Stimulated activated CD8-positive, alpha-beta memory T cell treated with anti-CD3 and anti-CD28 coated beads, Interleukin-2, amount 100 ng/mL, for 1 hour (primary cell): ENCODE results near the gene PAK6.

Experiments used
- DNase-seq, 2 donors: peaks; one replicate each; pipeline ENCODE4 v3.0.0-alpha.2; 2020; ENCODE audit warnings: low read depth in 2 of 2

The PAK6 gene

DNA sequence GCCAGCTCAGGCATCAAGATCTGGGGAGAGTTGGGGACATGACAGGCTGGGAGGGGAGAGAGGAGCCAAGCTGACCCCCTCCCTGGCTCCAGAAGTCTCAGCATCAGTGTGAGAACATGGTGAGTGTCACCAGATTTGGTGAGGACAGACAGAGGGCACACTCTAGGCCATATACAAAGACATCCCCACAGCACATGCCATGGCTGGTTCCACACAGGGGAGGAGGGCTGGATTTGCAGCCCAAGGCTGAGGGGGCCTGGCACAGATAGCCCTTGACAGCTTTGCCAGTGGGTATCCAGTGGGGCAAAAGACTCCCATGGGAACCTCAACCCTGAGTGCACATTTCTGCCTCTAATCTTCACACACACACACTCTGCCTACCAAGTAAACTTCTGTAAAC, 54.1 kb downstream of the PAK6 start:
- DNase-seq = no peak

DNA sequence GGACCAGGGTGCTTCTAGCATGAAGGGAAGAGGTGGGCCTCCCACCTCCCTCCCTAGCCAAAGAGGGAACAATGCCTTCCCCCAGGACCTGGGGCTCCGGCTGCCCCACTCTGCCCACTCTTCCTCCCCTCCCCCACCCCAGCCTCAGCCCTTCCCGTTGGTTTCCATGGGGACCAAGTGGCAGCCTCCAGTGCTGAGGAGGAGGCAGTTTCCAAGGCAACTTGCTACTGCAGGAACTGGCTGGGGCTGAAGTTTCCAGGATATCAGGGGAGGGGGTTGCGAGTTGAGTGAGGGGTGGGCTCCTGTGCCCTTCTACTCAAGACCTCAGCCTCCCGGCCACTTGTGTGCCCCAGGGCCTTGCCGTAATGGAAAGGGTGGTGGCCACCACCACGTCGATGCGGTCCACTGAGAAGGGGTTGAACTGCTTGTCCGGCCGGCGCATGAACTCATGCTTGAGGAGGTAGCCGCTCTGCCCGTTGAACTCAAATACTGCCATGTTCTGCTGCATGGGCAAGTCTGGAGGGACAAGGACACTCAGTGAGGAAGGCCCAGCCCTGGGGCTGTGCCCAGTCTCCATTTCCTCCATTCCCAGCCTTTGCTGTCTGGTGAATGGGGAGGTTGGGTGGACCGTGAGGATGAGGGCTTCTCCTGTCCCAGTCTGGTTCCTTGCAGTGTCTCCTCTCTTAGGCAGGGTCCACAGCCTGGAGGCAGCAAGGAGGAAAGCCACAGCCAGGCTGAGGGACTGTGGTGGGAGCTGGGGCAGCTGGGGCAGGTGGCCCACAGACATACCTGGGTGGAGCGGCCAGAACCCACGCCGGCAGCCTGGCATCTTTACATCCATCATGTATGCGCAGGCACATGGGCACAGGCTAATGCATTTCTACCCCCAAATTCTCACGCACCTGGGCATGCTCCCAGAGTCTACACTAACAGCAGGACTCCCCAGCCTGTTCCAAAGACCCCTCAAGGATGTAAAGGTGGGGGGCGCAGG, 55.3 kb downstream of the PAK6 start:
- DNase-seq = no peak

GRCh38 chr15:40295297-40295696, 56.4 kb downstream of the PAK6 start:
- no peak for DNase-seq

DNA sequence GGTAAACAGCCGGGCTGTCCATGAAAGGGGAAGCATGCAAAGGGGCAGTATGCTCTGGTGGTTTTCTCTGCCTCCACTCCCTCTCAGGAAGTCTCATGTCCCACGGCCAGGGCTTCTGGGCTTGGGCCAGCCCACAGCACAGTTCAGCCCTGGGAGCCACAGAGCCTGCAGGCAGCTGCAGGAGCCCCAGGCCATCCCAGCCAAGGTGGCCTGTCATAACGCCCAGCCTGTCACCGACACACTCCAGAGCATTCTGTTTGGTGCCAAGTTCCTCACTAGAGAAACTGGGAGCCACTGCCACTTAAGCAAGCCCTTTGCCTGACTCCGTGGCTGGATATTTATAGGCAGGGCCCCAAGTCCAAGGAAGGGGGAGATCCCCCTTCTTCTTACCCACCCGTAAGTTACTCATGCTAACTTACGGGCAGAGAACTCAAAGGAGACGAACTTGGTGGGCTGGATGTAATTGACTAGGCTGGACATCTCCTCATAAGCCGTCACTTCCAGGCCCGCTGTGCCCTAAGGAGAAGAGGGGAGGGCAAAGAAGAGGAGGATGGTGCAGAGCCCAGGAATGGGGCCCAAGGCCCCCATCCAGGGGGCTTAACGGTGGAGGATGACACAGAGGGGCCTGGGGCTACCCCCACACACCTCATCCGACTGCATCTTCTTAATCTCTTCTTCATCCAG, 57.2 kb downstream of the PAK6 start:
- no peak for DNase-seq

DNA sequence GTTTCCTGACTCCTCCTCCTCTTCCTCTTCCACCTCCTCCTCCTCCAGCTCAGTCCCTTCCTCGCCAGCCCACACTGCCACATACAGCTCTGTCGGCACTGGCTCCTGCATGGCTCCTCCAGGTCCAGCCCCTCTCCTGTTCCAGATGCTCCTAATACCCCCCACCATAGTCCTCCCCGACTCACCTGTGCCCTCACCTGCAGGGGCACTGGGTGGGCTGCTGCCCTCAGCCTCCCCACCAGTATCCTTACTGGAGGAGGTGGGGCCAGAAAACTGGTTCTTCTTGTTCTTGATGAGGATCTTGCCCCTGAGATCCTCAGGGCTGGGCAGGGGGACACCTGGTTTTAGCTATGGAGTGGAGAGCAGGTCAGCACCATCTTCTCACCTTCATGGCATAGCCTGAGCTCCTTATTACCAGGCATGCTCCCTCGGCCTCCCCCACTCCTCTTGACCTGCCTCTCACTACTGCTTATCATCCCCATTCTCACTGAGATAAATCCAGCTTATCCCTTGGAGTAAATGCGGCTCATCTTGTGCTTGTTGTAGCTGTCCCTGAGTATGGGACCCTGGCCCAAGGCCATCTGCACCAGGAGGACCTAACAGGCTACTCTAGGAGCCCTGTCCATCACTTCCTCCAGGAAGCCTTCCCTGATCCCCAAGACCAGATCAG, 57.8 kb downstream of the PAK6 start:
- no peak for DNase-seq

DNA sequence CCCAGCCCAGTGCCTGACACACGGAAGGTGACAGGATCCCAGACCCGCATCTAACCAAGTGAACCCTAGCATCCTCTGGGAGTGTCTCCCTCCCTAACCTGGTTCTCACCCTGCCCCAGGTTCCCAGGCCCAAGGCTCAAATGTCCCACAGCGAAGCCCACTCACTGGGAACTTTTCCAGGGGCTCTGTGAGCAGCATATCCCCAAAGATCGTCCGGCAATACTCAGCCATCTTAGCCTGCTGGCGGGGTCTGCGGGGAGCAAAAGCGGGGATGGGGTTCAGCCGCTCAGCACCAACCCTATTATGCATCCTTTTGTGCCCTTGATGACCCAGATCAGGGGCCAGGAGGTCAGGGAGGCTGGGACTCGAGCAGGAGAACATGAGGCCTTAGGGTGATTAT, 58.5 kb downstream of the PAK6 start:
- no peak for DNase-seq

- no peak for DNase-seq
These were observed 59.5 kb downstream of the PAK6 start for GRCh38 chr15:40298216-40298935.

GRCh38 chr15:40300367-40300766, 61.5 kb downstream of the PAK6 start:
- DNase-seq = no peak

DNA sequence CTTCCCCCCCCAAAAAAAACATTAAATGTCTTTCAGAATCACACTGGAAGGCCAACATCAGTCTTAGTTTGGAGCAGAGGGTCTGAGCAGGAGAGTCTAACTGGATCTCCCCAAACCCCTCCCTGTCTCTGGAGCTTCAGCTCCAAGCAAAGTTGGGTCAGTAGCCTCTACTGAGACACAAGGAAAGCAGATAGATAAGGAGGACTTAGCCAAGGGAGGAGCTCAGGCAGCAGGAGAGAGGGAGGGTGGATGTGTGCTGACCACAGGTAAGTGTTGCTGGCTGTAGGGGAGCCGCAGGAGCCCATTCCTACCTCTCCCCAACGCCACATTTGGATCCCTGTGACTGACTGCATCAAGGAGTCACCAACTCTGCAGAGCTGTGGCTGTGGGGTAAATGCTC, 61.9 kb downstream of the PAK6 start:
- no peak for DNase-seq

- DNase-seq = no peak
These were observed 62.8 kb downstream of the PAK6 start for GRCh38 chr15:40301467-40302179.

DNA sequence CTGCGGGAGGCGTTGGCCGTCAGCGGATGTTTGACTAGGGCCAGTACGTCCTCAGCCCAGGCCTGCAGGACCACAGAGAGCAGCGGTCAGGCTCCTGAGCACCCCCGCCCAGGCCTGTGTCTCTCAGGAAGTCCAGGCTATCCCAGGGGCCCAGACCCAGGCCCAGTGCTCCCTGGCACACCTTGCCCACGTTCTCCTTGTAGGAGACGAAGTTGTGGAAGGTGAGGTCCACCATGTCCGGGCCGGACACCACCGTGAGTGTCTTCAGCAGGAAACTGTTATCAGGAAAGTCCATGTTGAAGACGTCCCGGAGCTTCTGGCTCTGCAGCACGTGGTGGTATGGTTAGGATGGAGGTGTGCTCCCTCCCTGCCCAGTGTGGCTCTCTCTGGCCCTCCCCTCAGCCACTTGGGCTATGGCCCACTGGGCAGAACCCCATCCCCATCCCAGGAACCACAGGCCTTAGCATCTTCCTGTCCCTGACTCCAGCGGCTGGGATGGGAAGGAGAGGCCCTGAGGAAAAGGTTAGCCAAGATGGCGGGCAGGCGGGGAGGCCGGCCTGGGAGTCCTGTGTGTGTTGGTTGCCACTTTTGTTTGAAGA, 63.5 kb downstream of the PAK6 start:
- no peak for DNase-seq

DNA sequence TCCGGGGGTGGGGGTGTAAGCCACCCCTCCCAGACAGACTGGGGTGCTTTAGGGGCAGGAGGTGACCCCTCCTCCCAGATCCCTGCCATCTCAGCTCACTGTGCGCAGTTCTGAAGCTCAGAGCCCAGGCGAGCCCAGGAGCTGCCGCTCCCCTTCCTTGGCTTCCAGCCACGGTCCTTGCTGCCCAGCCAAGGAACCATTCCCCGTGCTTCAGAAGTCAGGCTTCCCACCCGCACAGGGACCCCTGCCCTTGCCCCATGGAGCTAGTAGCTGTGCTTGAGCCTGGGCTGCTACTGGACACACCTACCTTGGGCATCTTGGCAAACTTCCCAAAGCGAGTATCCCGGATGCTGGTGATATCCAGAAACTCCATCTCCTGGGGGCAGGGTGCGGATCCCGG, 64.1 kb downstream of the PAK6 start:
- no peak for DNase-seq

- no peak for DNase-seq
These were observed 64.7 kb downstream of the PAK6 start for GRCh38 chr15:40303576-40303975.

- no peak for DNase-seq
These were observed 66.4 kb downstream of the PAK6 start for GRCh38 chr15:40305281-40305680.

- DNase-seq = no peak
These were observed 67.5 kb downstream of the PAK6 start for GRCh38 chr15:40306371-40306770.

- DNase-seq = no peak
These were observed 68.0 kb downstream of the PAK6 start for GRCh38 chr15:40306908-40307307.

- DNase-seq = peak; percentile 24 to 41
These were observed 68.8 kb downstream of the PAK6 start, which contains the start of gene PLCB2 for GRCh38 chr15:40307421-40308211. Gene PLCB2 (minus strand): TSS chr15:40307935. CDS start chr15:40307672, 263 bp downstream.

- DNase-seq = no peak
These were observed 70.5 kb downstream of the PAK6 start for GRCh38 chr15:40309344-40309862.
